IMR-90 (cell line): ENCODE results near the gene LGALS12. TPM values are rescaled to one million over a fixed set of nuclear protein-coding genes. Genes with fewer than 3 reads are reported as not detected.

ENCODE experiments used
- ATAC-seq: fragments of 200-7000 bp; cut with Tn5 transposase; 2 replicates; pipeline ENCODE4 v1.9.1; 2020; ENCODE audit warnings: low read depth, mild to moderate bottlenecking, moderate library complexity
- BruUV-seq: library from RNA; stranded (reverse); fragments of 400-500 nt; replicated peaks from 2 replicates; lab custom pipeline; 2021; lab: Mats Ljungman, UMichigan
- CTCF ChIA-PET: fragments of 300-600 bp; formaldehyde crosslinking; extraction: SDS; loops from one replicate; lab custom pipeline; 2021; ENCODE audit warnings: antibody characterized with exemption; lab: Yijun Ruan, JAX
- POLR2A ChIA-PET: fragments of 300-600 bp; sonication (Branson Sonifier 250); formaldehyde crosslinking; loops from one replicate; lab custom pipeline; 2022; ENCODE audit warnings: antibody characterized with exemption; ENCODE audit not compliant: unreplicated experiment; lab: Charles Lee
- DNase-seq: peaks from one replicate; pipeline ENCODE4 v3.0.0; 2013
- H2AFZ ChIP-seq: replicated peaks from 2 replicates; pipeline ENCODE3; 2013; ENCODE audit warnings: low read length, mild to moderate bottlenecking; ENCODE audit not compliant: poor library complexity
- H2AK5ac ChIP-seq: 2 replicates; pipeline ENCODE4 v1.6.1; 2013; ENCODE audit warnings: low read depth, low read length, inconsistent platforms
- H2AK9ac ChIP-seq: replicated peaks from 2 replicates; pipeline ENCODE3; 2013; ENCODE audit warnings: mild to moderate bottlenecking, low read depth, low read length, moderate library complexity; ENCODE audit not compliant: poor library complexity
- H2BK120ac ChIP-seq: 2 replicates; pipeline ENCODE4 v1.6.1; 2013; ENCODE audit warnings: low read depth, low read length, inconsistent platforms
- H2BK15ac ChIP-seq: 3 replicates; pipeline ENCODE4 v1.6.1; 2013; ENCODE audit warnings: low read depth, low read length, inconsistent platforms
- H2BK20ac ChIP-seq: 2 replicates; pipeline ENCODE4 v1.6.1; 2013; ENCODE audit warnings: low read depth, mild to moderate bottlenecking, inconsistent platforms, low read length, moderate library complexity
- H2BK5ac ChIP-seq: 2 replicates; pipeline ENCODE4 v1.6.1; 2013; ENCODE audit warnings: mild to moderate bottlenecking, low read depth, low read length, inconsistent platforms; ENCODE audit not compliant: poor library complexity, severe bottlenecking
- H3K14ac ChIP-seq: replicated peaks from 2 replicates; pipeline ENCODE4 v1.6.1; 2013; ENCODE audit warnings: low read depth, low read length, inconsistent platforms
- H3K18ac ChIP-seq: 2 replicates; pipeline ENCODE4 v1.6.1; 2013; ENCODE audit warnings: low read depth, low read length, control low read depth
- H3K23ac ChIP-seq: 2 replicates; pipeline ENCODE4 v1.6.1; 2013; ENCODE audit warnings: low read depth, low read length, inconsistent platforms
- H3K27ac ChIP-seq: 2 replicates; pipeline ENCODE4 v1.5.1; 2013; ENCODE audit warnings: mild to moderate bottlenecking, control low read depth, low read length; ENCODE audit not compliant: insufficient read depth
- H3K27me3 ChIP-seq: 2 replicates; pipeline ENCODE4 v1.6.1; 2013; ENCODE audit warnings: low read length; ENCODE audit not compliant: control insufficient read depth, insufficient read depth
- H3K36me3 ChIP-seq: 2 replicates; pipeline ENCODE4 v1.6.1; 2013; ENCODE audit warnings: low read length, mixed read lengths; ENCODE audit not compliant: control insufficient read depth, insufficient read depth
- H3K4ac ChIP-seq: 2 replicates; pipeline ENCODE4 v1.6.1; 2013; ENCODE audit warnings: low read depth, low read length, inconsistent platforms
- H3K4me1 ChIP-seq: 2 replicates; pipeline ENCODE4 v1.6.1; 2013; ENCODE audit warnings: low read length, mixed read lengths; ENCODE audit not compliant: control insufficient read depth, insufficient read depth
- H3K4me2 ChIP-seq: 2 replicates; pipeline ENCODE4 v1.6.1; 2013; ENCODE audit warnings: low read depth, mild to moderate bottlenecking, control low read depth, low read length, moderate library complexity
- H3K4me3 ChIP-seq: 2 replicates; pipeline ENCODE4 v1.5.1; 2013; ENCODE audit warnings: low read depth, mild to moderate bottlenecking, control low read depth, low read length, moderate library complexity; ENCODE audit not compliant: insufficient read depth
- H3K56ac ChIP-seq: 2 replicates; pipeline ENCODE4 v1.6.1; 2013; ENCODE audit warnings: low read length, inconsistent platforms; ENCODE audit not compliant: insufficient read depth; ENCODE audit errors: extremely low read depth
- H3K79me1 ChIP-seq, 2 experiments: 2 replicates each; pipeline ENCODE4 v1.6.1; 2013; ENCODE audit warnings: low read length in 2 of 2, inconsistent platforms in 1 of 2, low read depth in 1 of 2
- H3K9ac ChIP-seq: 2 replicates; pipeline ENCODE4 v1.6.1; 2013; ENCODE audit warnings: low read depth, low read length, control low read depth
- H3K9me1 ChIP-seq: 2 replicates; pipeline ENCODE4 v1.6.1; 2013; ENCODE audit warnings: low read length, inconsistent platforms; ENCODE audit not compliant: insufficient read depth
- H3K9me3 ChIP-seq: 2 replicates; pipeline ENCODE4 v1.6.1; 2013; ENCODE audit warnings: low read length; ENCODE audit not compliant: control insufficient read depth, insufficient read depth
- H4K20me1 ChIP-seq: 2 replicates; pipeline ENCODE4 v1.6.1; 2013; ENCODE audit warnings: low read length, inconsistent platforms; ENCODE audit not compliant: insufficient read depth
- H4K5ac ChIP-seq: 2 replicates; pipeline ENCODE4 v1.6.1; 2013; ENCODE audit warnings: mild to moderate bottlenecking, low read depth, low read length, control low read depth
- H4K8ac ChIP-seq, 2 experiments: 2 replicates each; pipeline ENCODE4 v1.6.1; 2013; ENCODE audit warnings: low read depth in 2 of 2, low read length in 2 of 2, control low read depth in 1 of 2, inconsistent platforms in 1 of 2
- H4K91ac ChIP-seq: 2 replicates; pipeline ENCODE4 v1.6.1; 2013; ENCODE audit warnings: low read depth, low read length, inconsistent platforms; ENCODE audit not compliant: insufficient read depth
- BHLHE40 ChIP-seq: fragments of 150-350 bp; IDR thresholded peaks from 2 replicates; pipeline ENCODE4 v1.6.1; 2016; ENCODE audit warnings: mild to moderate bottlenecking, low read depth, low read length
- CEBPB ChIP-seq: IDR thresholded peaks from 2 replicates; pipeline ENCODE4 v1.6.1; 2012; ENCODE audit warnings: low read depth, low read length, improper control_type of control experiment
- CHD1 ChIP-seq: IDR thresholded peaks from 2 replicates; pipeline ENCODE4 v1.6.1; 2012; ENCODE audit warnings: low read depth, low read length, improper control_type of control experiment
- ELK1 ChIP-seq: fragments of 150-350 bp; IDR thresholded peaks from 2 replicates; pipeline ENCODE4 v1.6.1; 2016; ENCODE audit warnings: low read depth, mild to moderate bottlenecking, low read length, moderate library complexity, borderline replicate concordance
- FOS ChIP-seq: fragments of 150-350 bp; IDR thresholded peaks from 2 replicates; pipeline ENCODE4 v1.6.1; 2016; ENCODE audit warnings: low read depth, low read length
- MAFK ChIP-seq: IDR thresholded peaks from 2 replicates; pipeline ENCODE4 v1.6.1; 2012; ENCODE audit warnings: low read depth, low read length, improper control_type of control experiment
- MAZ ChIP-seq: IDR thresholded peaks from 2 replicates; pipeline ENCODE4 v1.6.1; 2012; ENCODE audit warnings: low read depth, mild to moderate bottlenecking, low read length, improper control_type of control experiment, moderate library complexity, borderline replicate concordance
- MXI1 ChIP-seq: IDR thresholded peaks from 2 replicates; pipeline ENCODE4 v1.6.1; 2012; ENCODE audit warnings: low read depth, mild to moderate bottlenecking, low read length, moderate library complexity, borderline replicate concordance
- NFE2L2 ChIP-seq: fragments of 150-350 bp; IDR thresholded peaks from 2 replicates; pipeline ENCODE4 v1.6.1; 2016; ENCODE audit warnings: low read depth, mild to moderate bottlenecking, low read length
- POLR2A ChIP-seq: IDR thresholded peaks from 2 replicates; pipeline ENCODE4 v1.6.1; 2012; ENCODE audit warnings: mild to moderate bottlenecking, low read depth, low read length
- RAD21 ChIP-seq: IDR thresholded peaks from 2 replicates; pipeline ENCODE4 v1.6.1; 2012; ENCODE audit warnings: low read length, improper control_type of control experiment
- RCOR1 ChIP-seq: IDR thresholded peaks from 2 replicates; pipeline ENCODE4 v1.6.1; 2012; ENCODE audit warnings: mild to moderate bottlenecking, low read length, improper control_type of control experiment; ENCODE audit not compliant: insufficient replicate concordance
- RFX5 ChIP-seq: IDR thresholded peaks from 2 replicates; pipeline ENCODE4 v1.8.0; 2012; ENCODE audit warnings: low read depth, mild to moderate bottlenecking, low read length, moderate library complexity
- SMC3 ChIP-seq: fragments of 150-350 bp; IDR thresholded peaks from 2 replicates; pipeline ENCODE4 v1.6.1; 2016; ENCODE audit warnings: low read depth, mild to moderate bottlenecking, antibody characterized with exemption, low read length, moderate library complexity
- USF2 ChIP-seq: fragments of 150-350 bp; IDR thresholded peaks from 2 replicates; pipeline ENCODE4 v1.6.1; 2017; ENCODE audit warnings: mild to moderate bottlenecking, antibody characterized with exemption, low read length, low read depth
- WGBS, 2 experiments: methylation state at CpG; one replicate each; pipeline versions ENCODE4 v1.1.5 to v1.1.7; 2013; ENCODE audit warnings: missing lambda C conversion rate in 2 of 2; ENCODE audit not compliant: insufficient read length in 1 of 2; ENCODE audit errors: extremely low coverage in 2 of 2; 5-methylcytosine and 5-hydroxymethylcytosine counted together
- dilution Hi-C: fragments of 300-500 bp; cut with HindIII; formaldehyde crosslinking; loops from one replicate; pipeline ENCODE4 v1.14.3; 2018; ENCODE audit warnings: low sequenced_read_pairs; ENCODE audit not compliant: unreplicated experiment
- in situ Hi-C: fragments of 300-500 bp; cut with MboI; formaldehyde crosslinking; loops from 3 replicates; pipeline ENCODE4 v1.14.3; 2019; ENCODE audit warnings: low sequenced_read_pairs, inconsistent platforms, mixed read lengths
- intact Hi-C: fragments of 100-400 bp; cut with micrococcal nuclease; formaldehyde crosslinking; loops from 2 replicates; pipeline ENCODE4 v1.10.0; 2022
- polyA plus RNA-seq, 3 experiments: library from polyadenylated mRNA; depleted of rRNA; stranded (reverse); fragments of >200 nt; gene quantifications; 2 replicates each; pipeline ENCODE4 v1.2.3, GENCODE V29; 2012; ENCODE audit warnings: low replicate concordance in 1 of 3
- total RNA-seq: library from RNA; depleted of rRNA; stranded (reverse); fragments of >200 nt; gene quantifications from 2 replicates; pipeline ENCODE4 v1.2.3, GENCODE V29; 2012
- TF ChIP-seq, protein P1 (sequence below): conservative IDR thresholded peaks from 2 replicates; pipeline ENCODE4 v1.5.1; 2012; ENCODE audit warnings: mild to moderate bottlenecking, low read depth, low read length, improper control_type of control experiment

The LGALS12 gene
- total and polyA plus RNA-seq, 2 of the 4 experiments (the other 2 are of a cell fraction): not detected

DNA sequence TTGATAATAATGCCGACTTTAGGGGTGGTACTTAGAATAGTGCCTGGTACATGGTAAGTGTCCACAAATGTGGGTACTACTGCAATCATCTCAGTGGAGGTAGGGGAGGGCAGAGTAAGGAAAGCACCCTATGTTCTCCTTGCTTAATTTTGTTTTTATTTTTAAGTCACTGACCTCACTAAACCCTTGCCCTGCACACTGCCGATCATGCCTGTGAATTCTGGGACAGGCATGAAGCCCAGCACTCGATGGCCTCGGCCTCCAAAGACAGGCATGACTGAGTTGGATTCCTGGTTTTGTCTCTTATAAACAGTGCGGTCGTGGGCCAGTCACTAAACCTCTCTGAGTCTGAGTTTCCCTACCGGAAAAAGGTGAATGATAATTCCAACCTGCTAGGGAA is 6.9 kb downstream of the LGALS12 start:
- no peak overlapping the region for H3K4me2 ChIP-seq
- CTCF ChIA-PET: no interaction called here

More for the DNA sequence above, 6.9 kb downstream of the LGALS12 start:
- DNase-seq (no peak), ATAC-seq (no peak)
- no peak overlapping the region for H2AK5ac ChIP-seq
- H2BK15ac ChIP-seq: no peak overlapping the region
- H4K91ac ChIP-seq: no peak overlapping the region
- H3K27ac ChIP-seq: no peak overlapping the region
- H2BK5ac ChIP-seq: no peak overlapping the region
- peaks cover 10% of the 10 kb centered on the region for H3K27me3 ChIP-seq
- H4K20me1 ChIP-seq: no peaks in the 10 kb centered on the region
- no peaks in the 10 kb centered on the region for H3K79me1 ChIP-seq
- H4K5ac ChIP-seq: no peak overlapping the region
- H2BK120ac ChIP-seq: no peak overlapping the region
- no TSS peak for BruUV-seq
- no peak overlapping the region for H3K14ac ChIP-seq
- H3K4ac ChIP-seq: no peak overlapping the region
- no peaks in the 10 kb centered on the region for H3K36me3 ChIP-seq
- H3K23ac ChIP-seq: no peak overlapping the region
- H4K8ac ChIP-seq: no peak overlapping the region
- H2AK9ac ChIP-seq: no peak overlapping the region
- POLR2A ChIA-PET: no interaction called here
- no peaks in the 10 kb centered on the region for H3K4me1 ChIP-seq
- no peak overlapping the region for H3K18ac ChIP-seq
- WGBS, 2 experiments: 62% methylated on average over 3 of the region's 7 CpGs; no CpG with 5 or more reads in 1 of the 2 experiments
- H3K9ac ChIP-seq: no peak overlapping the region
- peaks cover 2% of the 10 kb centered on the region; the same call in 1 of the 2 replicates for H3K9me1 ChIP-seq
- H2BK20ac ChIP-seq: no peak overlapping the region
- no peak overlapping the region for H3K4me3 ChIP-seq
- in situ Hi-C loops: no loop called here
- intact Hi-C loops: no loop called here
- no peak overlapping the region for H3K56ac ChIP-seq
- no peak overlapping the region for H2AFZ ChIP-seq
- dilution Hi-C loops: no loop called here
- no peaks in the 10 kb centered on the region for H3K9me3 ChIP-seq
- no peak for TF ChIP-seq CEBPB
- TF ChIP-seq MAFK: no peak
- no peak for TF ChIP-seq USF2
- no peak for TF ChIP-seq CHD1
- TF ChIP-seq POLR2A: no peak
- TF ChIP-seq RCOR1: no peak
- no peak for TF ChIP-seq RAD21
- TF ChIP-seq MAZ: no peak
- no peak for TF ChIP-seq SMC3
- TF ChIP-seq BHLHE40: no peak
- TF ChIP-seq, protein P1, sequence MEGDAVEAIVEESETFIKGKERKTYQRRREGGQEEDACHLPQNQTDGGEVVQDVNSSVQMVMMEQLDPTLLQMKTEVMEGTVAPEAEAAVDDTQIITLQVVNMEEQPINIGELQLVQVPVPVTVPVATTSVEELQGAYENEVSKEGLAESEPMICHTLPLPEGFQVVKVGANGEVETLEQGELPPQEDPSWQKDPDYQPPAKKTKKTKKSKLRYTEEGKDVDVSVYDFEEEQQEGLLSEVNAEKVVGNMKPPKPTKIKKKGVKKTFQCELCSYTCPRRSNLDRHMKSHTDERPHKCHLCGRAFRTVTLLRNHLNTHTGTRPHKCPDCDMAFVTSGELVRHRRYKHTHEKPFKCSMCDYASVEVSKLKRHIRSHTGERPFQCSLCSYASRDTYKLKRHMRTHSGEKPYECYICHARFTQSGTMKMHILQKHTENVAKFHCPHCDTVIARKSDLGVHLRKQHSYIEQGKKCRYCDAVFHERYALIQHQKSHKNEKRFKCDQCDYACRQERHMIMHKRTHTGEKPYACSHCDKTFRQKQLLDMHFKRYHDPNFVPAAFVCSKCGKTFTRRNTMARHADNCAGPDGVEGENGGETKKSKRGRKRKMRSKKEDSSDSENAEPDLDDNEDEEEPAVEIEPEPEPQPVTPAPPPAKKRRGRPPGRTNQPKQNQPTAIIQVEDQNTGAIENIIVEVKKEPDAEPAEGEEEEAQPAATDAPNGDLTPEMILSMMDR: no peak
- no peak for TF ChIP-seq MXI1
- no peak for TF ChIP-seq ELK1
- TF ChIP-seq NFE2L2: no peak
- no peak for TF ChIP-seq RFX5
- TF ChIP-seq FOS: no peak
